ENCODE data around the gene TUBB4B.

Gene TUBB4B

DNA sequence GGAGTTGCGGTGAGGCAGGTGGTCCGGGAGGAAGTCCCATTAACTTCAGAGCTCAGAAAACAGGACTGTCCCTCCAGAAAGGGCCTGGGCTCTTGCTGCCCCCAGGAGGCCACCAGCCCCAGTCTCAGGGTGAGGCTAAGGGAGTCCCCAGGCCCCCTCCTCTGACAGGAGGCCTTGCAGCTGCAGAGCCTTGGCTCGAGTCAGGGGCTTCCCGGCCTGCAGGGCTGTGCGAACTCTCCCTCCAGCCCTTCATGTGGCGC is 6.8 kb downstream of the TUBB4B start:
- H3K4me3 ChIP-seq (ENCODE audit: low read depth, low read length) = no peak overlapping the region
- TF ChIP-seq, protein P1, sequence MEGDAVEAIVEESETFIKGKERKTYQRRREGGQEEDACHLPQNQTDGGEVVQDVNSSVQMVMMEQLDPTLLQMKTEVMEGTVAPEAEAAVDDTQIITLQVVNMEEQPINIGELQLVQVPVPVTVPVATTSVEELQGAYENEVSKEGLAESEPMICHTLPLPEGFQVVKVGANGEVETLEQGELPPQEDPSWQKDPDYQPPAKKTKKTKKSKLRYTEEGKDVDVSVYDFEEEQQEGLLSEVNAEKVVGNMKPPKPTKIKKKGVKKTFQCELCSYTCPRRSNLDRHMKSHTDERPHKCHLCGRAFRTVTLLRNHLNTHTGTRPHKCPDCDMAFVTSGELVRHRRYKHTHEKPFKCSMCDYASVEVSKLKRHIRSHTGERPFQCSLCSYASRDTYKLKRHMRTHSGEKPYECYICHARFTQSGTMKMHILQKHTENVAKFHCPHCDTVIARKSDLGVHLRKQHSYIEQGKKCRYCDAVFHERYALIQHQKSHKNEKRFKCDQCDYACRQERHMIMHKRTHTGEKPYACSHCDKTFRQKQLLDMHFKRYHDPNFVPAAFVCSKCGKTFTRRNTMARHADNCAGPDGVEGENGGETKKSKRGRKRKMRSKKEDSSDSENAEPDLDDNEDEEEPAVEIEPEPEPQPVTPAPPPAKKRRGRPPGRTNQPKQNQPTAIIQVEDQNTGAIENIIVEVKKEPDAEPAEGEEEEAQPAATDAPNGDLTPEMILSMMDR (IDR thresholded peaks at IDR 0.05; ENCODE audit: low read depth, low read length) = no peak

DNA sequence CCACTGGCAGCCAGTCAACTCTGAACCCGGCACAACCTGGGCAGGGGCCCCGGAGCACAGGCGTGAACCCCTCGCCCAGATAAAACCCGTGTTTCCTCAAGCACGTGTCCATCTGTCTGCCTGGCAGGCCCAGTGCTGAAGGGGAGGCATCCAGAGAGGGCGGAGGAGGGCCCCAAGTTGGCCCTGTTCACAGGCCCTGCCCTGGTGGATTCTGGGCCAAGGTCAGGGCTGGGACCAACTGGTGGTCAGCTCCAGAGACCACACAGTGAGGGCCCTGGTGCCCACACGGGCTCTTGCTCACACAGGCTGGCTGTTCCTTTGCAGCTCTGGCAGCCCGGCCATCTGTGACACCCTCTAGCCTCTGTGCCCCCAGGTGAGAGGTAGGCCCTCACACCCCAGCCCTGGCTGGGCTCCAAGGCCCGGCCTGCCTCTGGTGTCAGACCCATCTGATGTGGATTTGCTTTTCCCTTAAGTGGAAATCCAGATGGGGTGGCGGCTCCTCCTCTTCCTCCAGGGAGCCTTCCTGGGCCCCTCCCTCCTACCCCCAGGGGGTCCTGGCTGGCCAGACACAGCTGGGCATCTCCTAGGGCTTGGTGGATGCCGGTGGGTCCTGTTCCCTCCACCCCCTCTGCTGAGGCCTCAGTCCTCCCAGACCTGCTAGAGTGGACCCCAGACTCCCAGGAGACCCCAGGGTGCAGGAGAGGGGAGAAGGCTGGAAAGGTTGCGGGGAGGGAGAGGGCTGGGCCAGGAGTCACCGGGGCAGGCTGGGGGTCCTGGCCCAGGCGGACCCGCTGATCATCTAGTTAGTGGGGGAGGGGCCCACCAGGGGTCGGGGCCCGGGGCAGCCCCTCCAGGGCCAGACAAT is 9.5 kb downstream of the TUBB4B start:
- no peak overlapping the region for H3K4me3 ChIP-seq (ENCODE audit: low read depth, low read length)
- TF ChIP-seq, protein P1 (IDR thresholded peaks at IDR 0.05; ENCODE audit: low read depth, low read length) = no peak

DNA sequence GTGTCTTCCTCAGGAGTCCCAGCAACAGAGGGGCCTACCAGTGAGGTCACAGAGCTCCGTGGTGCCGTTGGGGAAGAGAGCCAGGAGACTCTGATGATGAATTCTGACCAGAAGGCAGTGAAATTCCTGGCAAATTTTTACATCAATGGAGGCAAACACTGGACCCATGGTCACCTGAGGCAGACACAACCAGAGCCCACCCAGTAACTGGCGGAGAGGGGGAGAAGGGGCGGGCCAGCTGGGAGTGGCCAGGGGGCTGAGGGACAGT is 10.0 kb downstream of the TUBB4B start, which contains the start of gene STPG3:
Gene STPG3 (plus strand): TSS at position 93 of the 268 bp plus-strand sequence. CDS start 1 bp downstream, at position 94.
- H3K4me3 ChIP-seq (ENCODE audit: low read depth, low read length) = no peak within 1 kb of the TSS
- TF ChIP-seq, protein P1 (IDR thresholded peaks at IDR 0.05; ENCODE audit: low read depth, low read length) = no peak

DNA sequence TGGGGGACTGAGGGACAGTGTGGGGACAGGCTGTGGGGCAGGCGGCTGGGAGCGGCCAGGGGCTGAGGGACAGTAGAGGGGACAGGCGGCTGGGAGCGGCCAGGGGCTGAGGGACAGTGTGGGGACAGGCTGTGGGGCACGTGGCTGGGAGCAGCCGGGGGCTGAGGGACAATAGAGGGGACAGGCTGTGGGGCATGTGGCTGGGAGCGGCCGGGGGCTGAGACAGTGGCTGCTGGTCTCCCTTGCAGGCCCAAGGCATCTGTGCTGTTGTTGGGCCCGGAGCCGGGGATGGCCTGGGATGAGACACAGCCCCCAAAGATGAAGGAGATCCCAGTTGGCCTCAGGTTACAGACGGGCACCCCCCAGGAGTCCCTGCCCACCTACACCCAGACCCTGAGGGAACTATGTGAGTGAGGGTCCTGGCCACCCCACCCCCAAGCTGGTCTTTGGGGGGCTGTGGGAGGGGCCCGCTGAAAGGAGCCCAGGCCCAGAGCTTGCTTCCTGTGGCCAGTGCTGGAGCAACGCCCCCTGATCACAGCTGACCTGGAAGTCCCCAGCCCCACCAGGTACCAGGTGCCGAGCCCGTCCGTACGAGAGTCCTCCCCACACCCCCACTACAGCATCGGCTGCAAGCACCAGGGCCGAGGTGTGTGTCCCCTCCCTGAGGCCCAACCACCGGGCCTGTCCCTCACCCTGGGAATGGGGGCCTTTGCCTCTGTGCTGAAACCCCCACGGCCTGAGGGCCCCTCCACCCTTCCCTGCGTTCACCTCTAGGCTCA is 10.6 kb downstream of the TUBB4B start:
- H3K4me3 ChIP-seq (ENCODE audit: low read depth, low read length) = no peak overlapping the region
- TF ChIP-seq, protein P1 (IDR thresholded peaks at IDR 0.05; ENCODE audit: low read depth, low read length) = no peak

DNA sequence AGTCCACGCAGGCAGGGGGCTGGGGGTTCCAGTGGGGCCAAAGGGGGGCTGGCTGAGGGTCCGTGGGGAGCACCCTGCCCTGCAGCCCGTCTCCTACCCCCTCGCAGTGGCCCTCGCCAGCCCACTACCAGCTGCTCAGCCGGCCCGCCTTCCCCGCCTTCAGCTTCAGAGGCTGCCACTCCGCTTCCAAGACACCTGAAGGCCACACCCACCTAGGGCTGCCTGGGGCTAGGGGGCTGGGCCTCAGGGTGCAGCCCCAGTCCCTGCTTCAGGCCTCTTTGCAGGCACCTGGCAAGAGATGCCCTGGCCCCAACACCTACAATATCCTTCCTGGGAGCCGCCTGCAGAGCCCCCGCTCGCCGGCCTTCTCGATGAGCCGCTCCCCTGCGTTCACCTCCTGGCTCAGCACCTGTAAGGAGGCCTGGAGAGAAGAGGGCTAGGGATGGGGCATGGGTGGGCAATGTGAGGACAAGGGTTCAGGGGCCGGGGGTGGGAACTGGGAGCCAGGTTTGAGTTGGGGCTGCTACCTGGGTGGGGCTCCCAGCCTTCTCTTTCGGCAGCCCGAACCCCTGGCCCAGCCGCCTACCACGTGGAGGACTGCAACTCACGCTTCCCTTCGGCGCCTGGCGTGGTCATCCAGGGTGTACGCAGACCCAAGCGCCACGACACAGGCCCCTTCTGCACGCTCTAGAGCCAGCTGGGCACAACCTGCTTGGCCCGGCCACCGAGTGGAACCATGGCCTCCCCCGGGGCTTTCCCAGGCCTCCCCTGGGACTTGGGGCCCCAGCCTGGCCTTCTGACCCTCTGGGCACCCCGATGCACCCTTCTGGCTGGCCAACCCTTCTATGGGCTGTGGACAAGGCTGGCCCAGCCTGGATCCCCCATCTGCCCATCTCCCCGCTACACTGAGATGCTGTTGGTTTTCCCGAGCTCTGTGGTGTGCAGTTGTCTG is 11.7 kb downstream of the TUBB4B start:
- TF ChIP-seq, protein P1 (IDR thresholded peaks at IDR 0.05; ENCODE audit: low read depth, low read length) = no peak
- H3K4me3 ChIP-seq (ENCODE audit: low read depth, low read length) = no peak overlapping the region

DNA sequence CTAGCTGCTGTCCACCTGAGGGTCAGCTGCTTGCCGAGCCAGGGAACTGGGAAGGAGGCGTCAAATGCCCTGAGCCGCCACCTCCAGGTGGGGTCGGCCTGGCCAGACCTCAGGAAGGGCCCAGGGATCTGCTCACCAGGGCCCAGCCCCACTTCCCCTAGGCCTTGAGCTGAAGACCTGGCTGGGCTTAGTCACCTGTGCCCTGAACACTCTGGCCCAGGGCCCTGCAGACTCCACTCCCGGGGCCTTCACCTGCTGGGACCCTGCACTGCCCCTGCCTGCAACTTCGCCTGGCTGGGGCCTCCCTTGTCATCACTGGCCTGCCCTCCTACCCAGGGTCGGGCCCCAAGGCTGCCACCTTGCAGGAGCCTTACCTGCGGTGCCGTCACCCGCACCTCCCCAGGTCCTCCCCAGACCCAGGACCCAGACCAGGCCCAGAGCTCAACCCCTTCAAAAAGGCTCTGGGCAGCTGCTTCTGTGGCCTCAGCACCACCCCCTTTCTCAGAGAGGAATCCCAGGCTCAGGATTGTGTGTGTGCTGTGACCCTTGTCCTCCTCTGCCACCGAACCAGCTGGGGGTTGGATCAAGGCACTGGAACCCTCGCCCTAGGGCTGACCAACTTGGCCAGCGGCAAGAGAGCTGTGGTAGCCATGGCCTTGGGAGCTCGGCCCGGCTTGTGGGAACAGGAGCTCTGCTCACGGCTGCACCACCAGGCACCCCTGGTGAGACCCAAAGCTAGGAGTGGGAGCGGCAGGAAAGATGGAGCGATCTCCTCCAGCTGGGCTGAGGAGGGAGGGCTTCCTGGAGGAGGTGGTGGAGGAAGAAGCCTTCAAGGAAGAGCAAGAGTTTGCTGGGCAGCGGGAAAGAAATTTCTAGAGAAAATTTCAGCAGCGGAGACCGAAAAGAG is 12.9 kb downstream of the TUBB4B start:
- peak overlapping the region; percentile 93 for H3K4me3 ChIP-seq (ENCODE audit: low read depth, low read length)
- TF ChIP-seq, protein P1 (IDR thresholded peaks at IDR 0.05; ENCODE audit: low read depth, low read length) = no peak
